Spinal cord (tissue), 10 donors: Measurements from ENCODE around the gene TAF3. TPM values are rescaled to one million over a fixed set of nuclear protein-coding genes. Genes with fewer than 3 reads are reported as not detected.

ENCODE experiments used
- DNase-seq, 6 donors: peaks; one replicate each; pipeline versions ENCODE4 v3.0.0 to v3.0.0-alpha.2; 2013 to 2015; ENCODE audit warnings: low spot score in 6 of 6, low read depth in 4 of 6
- H3K27ac ChIP-seq: one replicate; pipeline ENCODE4 v1.5.1; 2013; ENCODE audit warnings: low read depth, low read length, control low read depth
- H3K27me3 ChIP-seq: one replicate; pipeline ENCODE4 v1.6.1; 2013; ENCODE audit warnings: low read length; ENCODE audit not compliant: control insufficient read depth, insufficient read depth
- H3K36me3 ChIP-seq: one replicate; pipeline ENCODE4 v1.6.1; 2013; ENCODE audit warnings: low read length; ENCODE audit not compliant: control insufficient read depth, insufficient read depth
- H3K4me1 ChIP-seq: one replicate; pipeline ENCODE4 v1.6.1; 2013; ENCODE audit warnings: low read length; ENCODE audit not compliant: control insufficient read depth, insufficient read depth
- H3K4me3 ChIP-seq: one replicate; pipeline ENCODE4 v1.5.1; 2013; ENCODE audit warnings: low read depth, low read length, control low read depth
- H3K9me3 ChIP-seq: one replicate; pipeline ENCODE4 v1.6.1; 2013; ENCODE audit warnings: low read length; ENCODE audit not compliant: control insufficient read depth, insufficient read depth
- WGBS: methylation state at CpG from one replicate; pipeline ENCODE4 v1.1.5; 2013; ENCODE audit warnings: missing lambda C conversion rate; ENCODE audit not compliant: insufficient coverage; 5-methylcytosine and 5-hydroxymethylcytosine counted together
- polyA plus RNA-seq, 2 donors: library from polyadenylated mRNA; unstranded; fragments of 120-200 nt; gene quantifications; one replicate each; pipeline ENCODE4 v1.2.1, GENCODE V29; 2013; ENCODE audit not compliant: insufficient read length in 2 of 2
- total RNA-seq, 2 donors: library from RNA; depleted of rRNA in 1 of 2; stranded (reverse); fragments of 120-200 nt in 1 of 2; fragments of >200 nt in 1 of 2; gene quantifications; one replicate each; pipeline versions ENCODE4 v1.2.3 to v1.2.4, GENCODE V29; 2013 to 2014
- donor health status: healthy.

The TAF3 gene
- total and polyA plus RNA-seq, 4 donors, result 3.8 to 10.8 (median 6.1) TPM

DNA sequence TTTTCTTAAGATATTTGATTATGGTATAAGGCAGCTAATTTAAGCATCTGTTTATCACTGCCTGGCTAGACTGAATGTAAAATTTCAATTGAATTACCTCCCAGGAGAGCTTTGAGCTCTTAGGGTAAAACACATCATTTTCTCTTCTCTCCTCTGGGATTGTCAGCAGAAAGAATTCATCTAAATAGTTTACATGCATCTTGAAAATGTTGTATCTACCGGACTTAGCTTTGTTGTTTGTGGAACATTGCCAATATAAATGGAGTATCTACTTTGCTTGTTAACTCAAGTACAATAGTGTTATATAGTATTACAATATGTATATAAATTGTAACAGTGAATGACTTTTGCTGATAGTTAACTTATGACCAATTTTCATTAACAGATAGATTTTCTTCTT is 73.3 kb downstream of the TAF3 start:
- Histone ChIP-seq H3K4me1 (no peaks in the 10 kb centered on the region), H3K9me3 (no peaks in the 10 kb centered on the region), H3K36me3 (no peaks in the 10 kb centered on the region), H3K27me3 (no peaks in the 10 kb centered on the region), H3K4me3 (no peak overlapping the region), H3K27ac (no peak overlapping the region)
- DNase-seq, result peak in 1 of 6 donors; percentile 40
- WGBS, result no CpG with 5 or more reads among the region's 1 CpG

DNA sequence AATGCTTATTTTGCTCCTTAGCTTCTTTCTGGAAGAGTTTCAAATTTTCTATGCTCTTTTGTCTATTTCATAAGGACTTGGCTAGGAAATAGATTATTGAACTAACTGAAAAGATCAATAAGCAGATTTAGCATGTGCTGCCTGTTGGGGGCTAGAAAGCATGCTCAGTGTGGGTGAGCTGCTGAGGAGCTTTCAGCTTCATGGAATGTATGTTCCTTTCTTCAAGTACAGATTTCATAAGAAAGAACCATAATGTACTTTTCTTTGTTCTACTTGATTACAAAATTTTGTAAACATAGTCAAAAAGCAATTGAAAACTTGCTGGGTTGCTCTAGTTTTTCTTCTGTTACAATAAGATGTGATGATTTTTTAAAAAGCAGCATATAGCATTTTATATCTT is 73.8 kb downstream of the TAF3 start:
- no peaks in the 10 kb centered on the region for H3K27me3 ChIP-seq
- no peaks in the 10 kb centered on the region for H3K4me1 ChIP-seq
- DNase-seq, result no peak
- no peak overlapping the region for H3K27ac ChIP-seq
- no peak overlapping the region for H3K4me3 ChIP-seq
- no peaks in the 10 kb centered on the region for H3K9me3 ChIP-seq
- H3K36me3 ChIP-seq, result no peaks in the 10 kb centered on the region

DNA sequence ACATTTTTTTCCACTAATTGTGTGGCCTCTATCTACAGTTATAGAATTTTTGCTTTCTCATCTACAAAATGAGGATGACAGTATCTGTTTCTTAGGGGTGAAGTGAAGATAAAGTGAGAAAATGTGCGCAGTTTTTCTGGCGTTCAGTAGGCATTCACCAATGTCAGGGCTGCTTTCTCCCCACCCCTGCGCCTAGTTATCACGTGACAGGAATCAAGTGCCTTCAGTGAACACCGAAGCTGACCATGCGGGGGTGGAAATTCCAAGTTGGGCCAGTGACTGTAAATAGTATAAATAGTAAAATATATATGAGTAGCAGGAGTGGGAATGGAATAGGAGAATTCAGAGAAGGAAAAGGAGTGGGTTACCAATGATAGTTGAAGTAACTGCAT is 77.4 kb downstream of the TAF3 start:
- H3K4me3 ChIP-seq, result no peak overlapping the region
- 92% methylated on average over 5 of the region's 6 CpGs for WGBS
- H3K36me3 ChIP-seq, result no peaks in the 10 kb centered on the region
- no peak for DNase-seq
- H3K4me1 ChIP-seq, result no peaks in the 10 kb centered on the region
- H3K27ac ChIP-seq, result no peak overlapping the region
- H3K9me3 ChIP-seq, result no peaks in the 10 kb centered on the region
- H3K27me3 ChIP-seq, result no peaks in the 10 kb centered on the region

DNA sequence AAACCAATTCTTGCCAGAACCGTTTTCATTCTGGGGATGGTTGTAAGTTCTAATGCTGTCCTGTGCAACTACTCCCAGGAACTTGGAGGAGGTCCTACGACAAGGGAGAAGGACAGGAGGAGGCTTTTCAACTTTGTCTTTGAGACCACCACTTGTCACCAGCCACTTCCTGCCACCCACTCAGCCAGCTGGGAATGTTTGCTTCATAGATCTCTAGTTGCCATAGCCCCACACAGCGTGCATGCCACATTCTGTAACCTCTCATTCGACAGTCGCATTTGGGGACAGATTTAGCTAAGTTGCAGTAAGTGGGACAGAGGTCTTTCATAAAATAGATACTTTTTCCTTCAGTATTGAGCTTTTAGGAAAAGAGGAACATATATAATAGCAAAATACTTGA is 78.0 kb downstream of the TAF3 start:
- Histone ChIP-seq H3K27ac (no peak overlapping the region), H3K36me3 (no peaks in the 10 kb centered on the region), H3K9me3 (no peaks in the 10 kb centered on the region), H3K4me1 (no peaks in the 10 kb centered on the region), H3K4me3 (no peak overlapping the region), H3K27me3 (no peaks in the 10 kb centered on the region)
- 100% methylated on average over 1 of the region's 5 CpGs for WGBS
- DNase-seq, result no peak

DNA sequence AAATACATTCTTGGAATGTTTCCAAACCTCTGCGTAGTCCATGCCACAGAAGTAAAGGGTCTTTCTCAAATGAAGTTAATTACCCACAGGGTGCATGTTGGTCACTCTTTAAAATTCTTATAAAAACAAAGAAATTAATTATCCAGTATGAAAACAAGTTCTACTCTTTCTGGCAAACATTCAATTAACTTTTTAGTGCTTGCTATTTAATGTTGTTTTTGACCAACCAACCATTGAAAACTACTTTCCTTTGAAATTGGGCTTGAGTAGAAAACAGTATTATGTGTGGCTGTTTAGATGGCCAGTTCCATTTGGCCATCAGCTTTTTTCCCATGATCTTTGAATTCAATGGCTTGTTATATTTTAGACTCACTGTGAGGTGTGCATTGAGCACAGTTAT is 83.0 kb downstream of the TAF3 start:
- H3K36me3 ChIP-seq, result no peaks in the 10 kb centered on the region
- no peaks in the 10 kb centered on the region for H3K4me1 ChIP-seq
- no peak overlapping the region for H3K4me3 ChIP-seq
- peak in 2 of 6 donors; percentile 33 to 45 for DNase-seq
- H3K9me3 ChIP-seq, result no peaks in the 10 kb centered on the region
- no peaks in the 10 kb centered on the region for H3K27me3 ChIP-seq
- no peak overlapping the region for H3K27ac ChIP-seq
- no CpG with 5 or more reads among the region's 1 CpG for WGBS

DNA sequence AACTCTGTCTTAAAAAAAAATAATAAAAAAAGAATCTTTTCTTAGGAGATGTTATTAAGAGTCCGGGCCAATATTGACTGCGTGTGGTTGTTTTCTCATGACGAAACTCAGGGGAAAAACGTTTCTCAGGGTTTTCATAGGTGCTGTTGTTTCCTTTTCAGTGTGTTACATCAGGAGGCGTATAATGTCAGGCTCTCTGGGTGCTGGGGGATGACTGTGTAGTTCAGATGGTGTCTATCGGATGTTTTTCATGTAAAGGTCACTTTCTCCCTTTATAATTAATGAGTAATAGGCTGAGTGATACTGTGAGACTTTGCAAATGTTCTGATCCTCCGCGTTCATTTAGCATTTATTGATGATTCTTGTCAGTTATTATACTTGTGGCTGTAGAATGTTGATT is 84.1 kb downstream of the TAF3 start:
- Histone ChIP-seq H3K9me3 (no peaks in the 10 kb centered on the region), H3K36me3 (no peaks in the 10 kb centered on the region), H3K27ac (no peak overlapping the region), H3K27me3 (no peaks in the 10 kb centered on the region), H3K4me1 (no peaks in the 10 kb centered on the region), H3K4me3 (no peak overlapping the region)
- DNase-seq, result no peak
- 89% methylated on average over 4 of the region's 8 CpGs for WGBS

DNA sequence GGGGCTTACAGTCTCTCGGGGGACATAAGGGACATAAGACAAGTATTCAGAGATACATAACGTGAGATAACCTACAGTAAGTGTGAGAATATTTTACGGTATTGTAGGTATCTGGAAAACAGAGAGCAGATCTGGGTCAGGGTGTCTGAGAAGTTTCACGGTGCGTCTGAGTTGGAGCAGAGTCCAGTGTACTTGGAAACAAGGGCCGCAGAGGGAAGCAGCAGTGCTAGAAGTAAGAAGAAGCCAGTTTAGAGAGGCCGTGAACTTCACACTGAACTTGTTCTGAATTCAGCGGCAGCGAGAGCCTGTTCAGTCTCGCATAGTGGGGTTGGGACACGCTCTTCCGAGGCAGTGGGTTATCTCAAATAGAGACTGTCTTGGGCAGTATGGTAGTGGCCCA is 85.5 kb downstream of the TAF3 start:
- H3K27ac ChIP-seq, result no peak overlapping the region
- no peaks in the 10 kb centered on the region for H3K36me3 ChIP-seq
- 90% methylated on average over 7 of the region's 12 CpGs for WGBS
- H3K27me3 ChIP-seq, result no peaks in the 10 kb centered on the region
- no peak for DNase-seq
- H3K9me3 ChIP-seq, result no peaks in the 10 kb centered on the region
- H3K4me3 ChIP-seq, result no peak overlapping the region
- no peaks in the 10 kb centered on the region for H3K4me1 ChIP-seq

DNA sequence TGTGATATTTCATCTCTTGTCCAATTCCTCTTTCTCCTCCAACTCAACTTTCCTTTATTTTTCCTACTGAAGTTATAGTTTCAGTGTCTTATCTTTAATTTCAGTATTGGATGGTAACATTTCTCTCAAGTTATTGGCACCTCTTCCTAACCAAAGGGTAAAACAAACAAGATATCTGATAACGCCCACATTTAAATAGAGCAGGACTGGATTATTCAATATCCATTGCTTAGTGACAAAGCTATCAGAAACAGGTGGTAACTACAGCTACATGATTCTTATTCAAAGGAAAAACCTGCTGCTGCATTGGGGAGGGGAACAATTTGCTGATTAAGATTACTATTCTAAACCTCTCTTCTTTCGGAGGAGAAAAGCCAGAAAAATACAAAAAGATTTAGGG is 87.8 kb downstream of the TAF3 start:
- Histone ChIP-seq H3K4me3 (no peak overlapping the region), H3K27ac (no peak overlapping the region), H3K4me1 (no peaks in the 10 kb centered on the region), H3K27me3 (no peaks in the 10 kb centered on the region), H3K36me3 (no peaks in the 10 kb centered on the region), H3K9me3 (no peaks in the 10 kb centered on the region)
- DNase-seq, result no peak
- WGBS, result no CpG with 5 or more reads among the region's 2 CpGs

DNA sequence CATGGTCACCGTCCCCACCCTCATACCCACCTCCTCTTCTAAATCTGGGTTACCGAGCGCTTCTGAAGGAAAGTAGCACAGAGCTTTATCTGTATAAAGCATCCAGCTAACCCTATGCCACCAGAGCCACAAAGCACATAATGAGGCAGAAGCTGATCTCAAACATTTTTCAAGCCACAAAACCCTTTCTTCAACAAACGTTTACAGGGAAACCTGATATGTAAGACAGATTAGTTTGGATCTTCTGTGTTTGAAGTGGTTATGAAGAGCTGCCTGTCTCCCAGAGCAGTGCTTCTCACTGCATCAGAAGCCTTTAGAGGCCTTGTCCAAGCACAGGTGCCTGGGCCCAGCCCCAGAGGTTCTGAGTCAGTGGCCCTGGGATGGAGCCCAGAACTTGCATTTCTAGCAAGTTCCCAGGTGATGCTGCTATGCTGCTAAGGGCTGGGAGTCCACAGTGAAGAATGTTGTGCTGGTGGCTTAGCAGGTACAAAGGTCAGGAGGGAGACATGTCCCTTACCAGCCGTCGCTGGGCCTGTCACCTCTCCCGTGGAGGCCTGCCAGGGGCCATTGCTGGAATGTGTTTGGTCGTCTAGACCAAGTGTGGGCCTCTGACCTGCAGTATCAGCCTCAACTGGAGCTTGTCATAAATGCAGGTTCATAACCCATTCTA is 90.4 kb downstream of the TAF3 start:
- DNase-seq, result no peak
- no peaks in the 10 kb centered on the region for H3K9me3 ChIP-seq
- H3K36me3 ChIP-seq, result no peaks in the 10 kb centered on the region
- H3K27ac ChIP-seq, result no peak overlapping the region
- peaks cover 6% of the 10 kb centered on the region for H3K4me1 ChIP-seq
- H3K27me3 ChIP-seq, result no peaks in the 10 kb centered on the region
- no peak overlapping the region for H3K4me3 ChIP-seq
- WGBS, result 92% methylated on average over 7 of the region's 8 CpGs

DNA sequence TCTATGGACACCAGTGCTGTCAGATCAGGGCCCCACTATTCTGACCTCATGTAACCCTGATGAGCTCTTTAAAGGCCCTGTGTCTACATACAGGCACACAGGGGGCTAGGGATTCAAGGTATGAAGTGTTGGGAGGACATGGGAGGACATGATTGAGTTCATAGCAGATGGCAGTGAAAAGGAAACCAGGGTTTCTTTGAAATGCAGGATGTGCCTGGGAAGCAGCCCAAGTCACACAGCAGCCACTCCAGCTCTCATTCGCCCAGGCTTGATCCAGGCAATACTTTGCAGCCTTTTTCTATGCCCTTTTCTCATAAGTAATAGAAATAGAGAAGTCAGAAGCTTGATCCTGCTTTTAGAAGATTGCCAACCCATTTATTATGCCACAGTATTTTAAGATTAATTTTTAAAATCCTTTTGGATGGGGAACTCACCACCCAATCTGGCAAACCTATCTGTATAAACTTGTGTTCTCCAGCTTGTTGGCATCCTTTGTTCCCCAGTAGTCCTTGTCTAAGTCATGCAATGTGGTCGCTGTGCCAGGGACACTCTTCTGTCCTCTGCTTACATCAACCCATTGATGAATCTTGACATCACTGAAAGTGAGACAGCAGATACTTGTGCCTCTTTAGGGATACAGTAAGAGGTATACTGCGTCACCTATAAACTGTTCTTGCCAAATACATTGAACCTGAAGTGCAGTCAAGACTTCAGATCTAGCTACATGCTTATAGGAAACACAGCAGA is 95.0 kb downstream of the TAF3 start:
- Histone ChIP-seq H3K27me3 (no peaks in the 10 kb centered on the region), H3K4me3 (no peak overlapping the region), H3K9me3 (no peaks in the 10 kb centered on the region), H3K4me1 (peaks cover 6% of the 10 kb centered on the region), H3K36me3 (no peaks in the 10 kb centered on the region), H3K27ac (no peak overlapping the region)
- DNase-seq, result peak in 1 of 6 donors; percentile 19
- 100% methylated on average over 1 of the region's 3 CpGs for WGBS
